GM15510 (cell line): ENCODE measurements around the gene C14orf180.

ENCODE experiments used
- POLR2A ChIP-seq: IDR thresholded peaks from 3 replicates; pipeline ENCODE4 v1.6.1; 2011; ENCODE audit warnings: borderline replicate concordance; ENCODE audit not compliant: insufficient read length; ENCODE audit errors: extremely low read depth

Gene C14orf180

GRCh38 chr14:104554608-104555429 lies 24.7 kb upstream of the C14orf180 start:
- no peak for TF ChIP-seq POLR2A

- TF ChIP-seq POLR2A: no peak
Measured at GRCh38 chr14:104555430-104556255, 23.9 kb upstream of the C14orf180 start.

- no peak for TF ChIP-seq POLR2A
Measured at GRCh38 chr14:104556256-104557021, 23.1 kb upstream of the C14orf180 start.

GRCh38 chr14:104557086-104557485 lies 22.5 kb upstream of the C14orf180 start:
- TF ChIP-seq POLR2A: no peak

- no peak for TF ChIP-seq POLR2A
Measured at GRCh38 chr14:104557766-104558165, 21.8 kb upstream of the C14orf180 start.

GRCh38 chr14:104558231-104559027 lies 21.1 kb upstream of the C14orf180 start:
- TF ChIP-seq POLR2A: no peak

GRCh38 chr14:104559028-104559803 lies 20.3 kb upstream of the C14orf180 start:
- TF ChIP-seq POLR2A: no peak

- TF ChIP-seq POLR2A: no peak
Measured at GRCh38 chr14:104559804-104560585, 19.6 kb upstream of the C14orf180 start.

- no peak for TF ChIP-seq POLR2A
Measured at GRCh38 chr14:104560586-104560945, 19.0 kb upstream of the C14orf180 start.

GRCh38 chr14:104561124-104561557 lies 18.4 kb upstream of the C14orf180 start:
- TF ChIP-seq POLR2A: no peak

GRCh38 chr14:104561632-104562495 lies 17.7 kb upstream of the C14orf180 start:
- TF ChIP-seq POLR2A: no peak

- TF ChIP-seq POLR2A: no peak
Measured at GRCh38 chr14:104562606-104563005, 17.0 kb upstream of the C14orf180 start.

- no peak for TF ChIP-seq POLR2A
Measured at GRCh38 chr14:104563191-104563741, 16.3 kb upstream of the C14orf180 start.
